IMR-90 (cell line): ENCODE results near the gene LGI1. TPM values are rescaled to one million over a fixed set of nuclear protein-coding genes. Genes with fewer than 3 reads are reported as not detected.

ENCODE experiments used
- ATAC-seq: fragments of 200-7000 bp; cut with Tn5 transposase; 2 replicates; pipeline ENCODE4 v1.9.1; 2020; ENCODE audit warnings: low read depth, mild to moderate bottlenecking, moderate library complexity
- BruUV-seq: library from RNA; stranded (reverse); fragments of 400-500 nt; replicated peaks from 2 replicates; lab custom pipeline; 2021; lab: Mats Ljungman, UMichigan
- CTCF ChIA-PET: fragments of 300-600 bp; formaldehyde crosslinking; extraction: SDS; loops from one replicate; lab custom pipeline; 2021; ENCODE audit warnings: antibody characterized with exemption; lab: Yijun Ruan, JAX
- POLR2A ChIA-PET: fragments of 300-600 bp; sonication (Branson Sonifier 250); formaldehyde crosslinking; loops from one replicate; lab custom pipeline; 2022; ENCODE audit warnings: antibody characterized with exemption; ENCODE audit not compliant: unreplicated experiment; lab: Charles Lee
- DNase-seq: peaks from one replicate; pipeline ENCODE4 v3.0.0; 2013
- H2AFZ ChIP-seq: replicated peaks from 2 replicates; pipeline ENCODE3; 2013; ENCODE audit warnings: low read length, mild to moderate bottlenecking; ENCODE audit not compliant: poor library complexity
- H2AK5ac ChIP-seq: 2 replicates; pipeline ENCODE4 v1.6.1; 2013; ENCODE audit warnings: low read depth, low read length, inconsistent platforms
- H2AK9ac ChIP-seq: replicated peaks from 2 replicates; pipeline ENCODE3; 2013; ENCODE audit warnings: mild to moderate bottlenecking, low read depth, low read length, moderate library complexity; ENCODE audit not compliant: poor library complexity
- H2BK120ac ChIP-seq: 2 replicates; pipeline ENCODE4 v1.6.1; 2013; ENCODE audit warnings: low read depth, low read length, inconsistent platforms
- H2BK15ac ChIP-seq: 3 replicates; pipeline ENCODE4 v1.6.1; 2013; ENCODE audit warnings: low read depth, low read length, inconsistent platforms
- H2BK20ac ChIP-seq: 2 replicates; pipeline ENCODE4 v1.6.1; 2013; ENCODE audit warnings: low read depth, mild to moderate bottlenecking, inconsistent platforms, low read length, moderate library complexity
- H2BK5ac ChIP-seq: 2 replicates; pipeline ENCODE4 v1.6.1; 2013; ENCODE audit warnings: mild to moderate bottlenecking, low read depth, low read length, inconsistent platforms; ENCODE audit not compliant: poor library complexity, severe bottlenecking
- H3K14ac ChIP-seq: replicated peaks from 2 replicates; pipeline ENCODE4 v1.6.1; 2013; ENCODE audit warnings: low read depth, low read length, inconsistent platforms
- H3K18ac ChIP-seq: 2 replicates; pipeline ENCODE4 v1.6.1; 2013; ENCODE audit warnings: low read depth, low read length, control low read depth
- H3K23ac ChIP-seq: 2 replicates; pipeline ENCODE4 v1.6.1; 2013; ENCODE audit warnings: low read depth, low read length, inconsistent platforms
- H3K27ac ChIP-seq: 2 replicates; pipeline ENCODE4 v1.5.1; 2013; ENCODE audit warnings: mild to moderate bottlenecking, control low read depth, low read length; ENCODE audit not compliant: insufficient read depth
- H3K27me3 ChIP-seq: 2 replicates; pipeline ENCODE4 v1.6.1; 2013; ENCODE audit warnings: low read length; ENCODE audit not compliant: control insufficient read depth, insufficient read depth
- H3K36me3 ChIP-seq: 2 replicates; pipeline ENCODE4 v1.6.1; 2013; ENCODE audit warnings: low read length, mixed read lengths; ENCODE audit not compliant: control insufficient read depth, insufficient read depth
- H3K4ac ChIP-seq: 2 replicates; pipeline ENCODE4 v1.6.1; 2013; ENCODE audit warnings: low read depth, low read length, inconsistent platforms
- H3K4me1 ChIP-seq: 2 replicates; pipeline ENCODE4 v1.6.1; 2013; ENCODE audit warnings: low read length, mixed read lengths; ENCODE audit not compliant: control insufficient read depth, insufficient read depth
- H3K4me2 ChIP-seq: 2 replicates; pipeline ENCODE4 v1.6.1; 2013; ENCODE audit warnings: low read depth, mild to moderate bottlenecking, control low read depth, low read length, moderate library complexity
- H3K4me3 ChIP-seq: 2 replicates; pipeline ENCODE4 v1.5.1; 2013; ENCODE audit warnings: low read depth, mild to moderate bottlenecking, control low read depth, low read length, moderate library complexity; ENCODE audit not compliant: insufficient read depth
- H3K56ac ChIP-seq: 2 replicates; pipeline ENCODE4 v1.6.1; 2013; ENCODE audit warnings: low read length, inconsistent platforms; ENCODE audit not compliant: insufficient read depth; ENCODE audit errors: extremely low read depth
- H3K79me1 ChIP-seq, 2 experiments: 2 replicates each; pipeline ENCODE4 v1.6.1; 2013; ENCODE audit warnings: low read length in 2 of 2, inconsistent platforms in 1 of 2, low read depth in 1 of 2
- H3K9ac ChIP-seq: 2 replicates; pipeline ENCODE4 v1.6.1; 2013; ENCODE audit warnings: low read depth, low read length, control low read depth
- H3K9me1 ChIP-seq: 2 replicates; pipeline ENCODE4 v1.6.1; 2013; ENCODE audit warnings: low read length, inconsistent platforms; ENCODE audit not compliant: insufficient read depth
- H3K9me3 ChIP-seq: 2 replicates; pipeline ENCODE4 v1.6.1; 2013; ENCODE audit warnings: low read length; ENCODE audit not compliant: control insufficient read depth, insufficient read depth
- H4K20me1 ChIP-seq: 2 replicates; pipeline ENCODE4 v1.6.1; 2013; ENCODE audit warnings: low read length, inconsistent platforms; ENCODE audit not compliant: insufficient read depth
- H4K5ac ChIP-seq: 2 replicates; pipeline ENCODE4 v1.6.1; 2013; ENCODE audit warnings: mild to moderate bottlenecking, low read depth, low read length, control low read depth
- H4K8ac ChIP-seq, 2 experiments: 2 replicates each; pipeline ENCODE4 v1.6.1; 2013; ENCODE audit warnings: low read depth in 2 of 2, low read length in 2 of 2, control low read depth in 1 of 2, inconsistent platforms in 1 of 2
- H4K91ac ChIP-seq: 2 replicates; pipeline ENCODE4 v1.6.1; 2013; ENCODE audit warnings: low read depth, low read length, inconsistent platforms; ENCODE audit not compliant: insufficient read depth
- BHLHE40 ChIP-seq: fragments of 150-350 bp; IDR thresholded peaks from 2 replicates; pipeline ENCODE4 v1.6.1; 2016; ENCODE audit warnings: mild to moderate bottlenecking, low read depth, low read length
- CTCF ChIP-seq: conservative IDR thresholded peaks from 2 replicates; pipeline ENCODE4 v1.5.1; 2012; ENCODE audit warnings: mild to moderate bottlenecking, low read depth, low read length, improper control_type of control experiment
- ELK1 ChIP-seq: fragments of 150-350 bp; IDR thresholded peaks from 2 replicates; pipeline ENCODE4 v1.6.1; 2016; ENCODE audit warnings: low read depth, mild to moderate bottlenecking, low read length, moderate library complexity, borderline replicate concordance
- FOS ChIP-seq: fragments of 150-350 bp; IDR thresholded peaks from 2 replicates; pipeline ENCODE4 v1.6.1; 2016; ENCODE audit warnings: low read depth, low read length
- MAFK ChIP-seq: IDR thresholded peaks from 2 replicates; pipeline ENCODE4 v1.6.1; 2012; ENCODE audit warnings: low read depth, low read length, improper control_type of control experiment
- MXI1 ChIP-seq: IDR thresholded peaks from 2 replicates; pipeline ENCODE4 v1.6.1; 2012; ENCODE audit warnings: low read depth, mild to moderate bottlenecking, low read length, moderate library complexity, borderline replicate concordance
- NFE2L2 ChIP-seq: fragments of 150-350 bp; IDR thresholded peaks from 2 replicates; pipeline ENCODE4 v1.6.1; 2016; ENCODE audit warnings: low read depth, mild to moderate bottlenecking, low read length
- POLR2A ChIP-seq: IDR thresholded peaks from 2 replicates; pipeline ENCODE4 v1.6.1; 2012; ENCODE audit warnings: mild to moderate bottlenecking, low read depth, low read length
- RAD21 ChIP-seq: IDR thresholded peaks from 2 replicates; pipeline ENCODE4 v1.6.1; 2012; ENCODE audit warnings: low read length, improper control_type of control experiment
- RCOR1 ChIP-seq: IDR thresholded peaks from 2 replicates; pipeline ENCODE4 v1.6.1; 2012; ENCODE audit warnings: mild to moderate bottlenecking, low read length, improper control_type of control experiment; ENCODE audit not compliant: insufficient replicate concordance
- RFX5 ChIP-seq: IDR thresholded peaks from 2 replicates; pipeline ENCODE4 v1.8.0; 2012; ENCODE audit warnings: low read depth, mild to moderate bottlenecking, low read length, moderate library complexity
- SMC3 ChIP-seq: fragments of 150-350 bp; IDR thresholded peaks from 2 replicates; pipeline ENCODE4 v1.6.1; 2016; ENCODE audit warnings: low read depth, mild to moderate bottlenecking, antibody characterized with exemption, low read length, moderate library complexity
- USF2 ChIP-seq: fragments of 150-350 bp; IDR thresholded peaks from 2 replicates; pipeline ENCODE4 v1.6.1; 2017; ENCODE audit warnings: mild to moderate bottlenecking, antibody characterized with exemption, low read length, low read depth
- WGBS, 2 experiments: methylation state at CpG; one replicate each; pipeline versions ENCODE4 v1.1.5 to v1.1.7; 2013; ENCODE audit warnings: missing lambda C conversion rate in 2 of 2; ENCODE audit not compliant: insufficient read length in 1 of 2; ENCODE audit errors: extremely low coverage in 2 of 2; 5-methylcytosine and 5-hydroxymethylcytosine counted together
- dilution Hi-C: fragments of 300-500 bp; cut with HindIII; formaldehyde crosslinking; loops from one replicate; pipeline ENCODE4 v1.14.3; 2018; ENCODE audit warnings: low sequenced_read_pairs; ENCODE audit not compliant: unreplicated experiment
- in situ Hi-C: fragments of 300-500 bp; cut with MboI; formaldehyde crosslinking; loops from 3 replicates; pipeline ENCODE4 v1.14.3; 2019; ENCODE audit warnings: low sequenced_read_pairs, inconsistent platforms, mixed read lengths
- intact Hi-C: fragments of 100-400 bp; cut with micrococcal nuclease; formaldehyde crosslinking; loops from 2 replicates; pipeline ENCODE4 v1.10.0; 2022
- polyA plus RNA-seq, 3 experiments: library from polyadenylated mRNA; depleted of rRNA; stranded (reverse); fragments of >200 nt; gene quantifications; 2 replicates each; pipeline ENCODE4 v1.2.3, GENCODE V29; 2012; ENCODE audit warnings: low replicate concordance in 1 of 3
- total RNA-seq: library from RNA; depleted of rRNA; stranded (reverse); fragments of >200 nt; gene quantifications from 2 replicates; pipeline ENCODE4 v1.2.3, GENCODE V29; 2012

The LGI1 gene
- total and polyA plus RNA-seq, 2 of the 4 experiments (the other 2 are of a cell fraction), result not detected

- no peak overlapping the region for H3K4ac ChIP-seq
- no peak overlapping the region for H3K4me2 ChIP-seq
- no peak overlapping the region for H2AK9ac ChIP-seq
- H3K4me1 ChIP-seq, result peaks cover 2% of the 10 kb centered on the region; the same call in 1 of the 2 replicates
- POLR2A ChIA-PET, result no interaction called here
- no peak overlapping the region for H4K5ac ChIP-seq
- no TSS peak for BruUV-seq
- no peaks in the 10 kb centered on the region for H4K20me1 ChIP-seq
- no peak overlapping the region for H4K8ac ChIP-seq
- no peak overlapping the region for H3K9ac ChIP-seq
- WGBS, 2 experiments, result 34% methylated on average over 6 of the region's 7 CpGs; no CpG with 5 or more reads in 1 of the 2 experiments
- H4K91ac ChIP-seq, result no peak overlapping the region
- H3K36me3 ChIP-seq, result no peaks in the 10 kb centered on the region
- TF ChIP-seq MXI1 (no peak), BHLHE40 (no peak), POLR2A (no peak), SMC3 (no peak), NFE2L2 (no peak), CTCF (no peak), RAD21 (no peak), RCOR1 (no peak), ELK1 (no peak), USF2 (no peak), RFX5 (no peak), MAFK (no peak), FOS (no peak)
- H2BK20ac ChIP-seq, result no peak overlapping the region
- no peak overlapping the region for H3K18ac ChIP-seq
- H3K27ac ChIP-seq, result no peak overlapping the region
- in situ Hi-C loops, result no loop called here
- CTCF ChIA-PET, result no interaction called here
- H3K9me1 ChIP-seq, result no peaks in the 10 kb centered on the region
- ATAC-seq (no peak), DNase-seq (no peak)
- no peak overlapping the region for H3K56ac ChIP-seq
- dilution Hi-C loops, result no loop called here
- no peak overlapping the region for H3K4me3 ChIP-seq
- no peak overlapping the region for H2BK120ac ChIP-seq
- H2BK5ac ChIP-seq, result no peak overlapping the region
- no peak overlapping the region for H3K14ac ChIP-seq
- intact Hi-C loops, result no loop called here
- H2AK5ac ChIP-seq, result no peak overlapping the region
- H2BK15ac ChIP-seq, result no peak overlapping the region
- H3K79me1 ChIP-seq, result no peaks in the 10 kb centered on the region
- H2AFZ ChIP-seq, result no peak overlapping the region
- H3K23ac ChIP-seq, result no peak overlapping the region
- H3K9me3 ChIP-seq, result no peaks in the 10 kb centered on the region
- H3K27me3 ChIP-seq, result peaks cover 20% of the 10 kb centered on the region
Measured at GRCh38 chr10:93751124-93751523, 6.6 kb upstream of the LGI1 start.
